Suprapubic skin (tissue), 4 donors: ENCODE measurements around the gene CCDC77. TPM values are rescaled to one million over a fixed set of nuclear protein-coding genes. Genes with fewer than 3 reads are reported as not detected.

Source experiments
- DNase-seq, 2 donors: peaks; one replicate each; pipeline ENCODE4 v3.0.0-alpha.2; 2019; ENCODE audit warnings: low spot score in 2 of 2
- H3K27ac ChIP-seq: fragments of 200-600 bp; sonication (generic); one replicate; pipeline ENCODE4 v1.5.1; 2019
- H3K27me3 ChIP-seq: fragments of 200-600 bp; sonication (generic); one replicate; pipeline ENCODE4 v1.5.1; 2019
- H3K36me3 ChIP-seq: fragments of 200-600 bp; sonication (generic); one replicate; pipeline ENCODE4 v1.5.1; 2019
- H3K4me1 ChIP-seq: fragments of 200-600 bp; sonication (generic); one replicate; pipeline ENCODE4 v1.5.1; 2019
- H3K4me3 ChIP-seq: fragments of 200-600 bp; sonication (generic); one replicate; pipeline ENCODE4 v1.5.1; 2019; ENCODE audit warnings: mild to moderate bottlenecking
- H3K9me3 ChIP-seq: fragments of 200-600 bp; sonication (generic); one replicate; pipeline ENCODE4 v1.5.1; 2019
- CTCF ChIP-seq, 2 donors: fragments of 200-600 bp in 1 of 2; fragments of 450-650 bp in 1 of 2; sonication (generic) in 1 of 2; IDR thresholded peaks; one replicate each; pipeline ENCODE4 v1.5.1; 2016 to 2019; ENCODE audit warnings: antibody characterized with exemption in 2 of 2, mild to moderate bottlenecking in 1 of 2, moderate library complexity in 1 of 2
- EP300 ChIP-seq: sonication (generic); formaldehyde crosslinking; IDR thresholded peaks from one replicate; pipeline ENCODE4 v1.6.1; 2017; ENCODE audit warnings: antibody characterized with exemption
- POLR2A ChIP-seq, 2 donors: fragments of 450-650 bp; IDR thresholded peaks; one replicate each; pipeline ENCODE4 v1.6.1; 2017; ENCODE audit warnings: antibody characterized with exemption in 2 of 2, mild to moderate bottlenecking in 2 of 2, moderate library complexity in 2 of 2
- POLR2AphosphoS5 ChIP-seq, 3 donors: sonication (generic); formaldehyde crosslinking; IDR thresholded peaks; one replicate each; pipeline ENCODE4 v1.6.1; 2017; ENCODE audit warnings: antibody characterized with exemption in 3 of 3
- WGBS: methylation state at CpG from one replicate; pipeline ENCODE4 v1.1.5; 2018; 5-methylcytosine and 5-hydroxymethylcytosine counted together
- total RNA-seq, 4 donors: library from RNA; depleted of rRNA; stranded (reverse); fragments of >200 nt; gene quantifications; one replicate each; pipeline ENCODE4 v1.1.0, GENCODE V29; 2016

CCDC77 gene
- total RNA-seq, 4 donors from 2014 or later: 5.1 to 9.7 (median 6.8) TPM

- no peaks in the 10 kb centered on the region for H3K27me3 ChIP-seq
- no peaks in the 10 kb centered on the region for H3K9me3 ChIP-seq
- 62% methylated on average over 6 of the region's 6 CpGs for WGBS
- no peak for DNase-seq
- no peaks in the 10 kb centered on the region for H3K36me3 ChIP-seq
- H3K4me1 ChIP-seq: peaks cover 7% of the 10 kb centered on the region
- H3K4me3 ChIP-seq: no peak overlapping the region
- H3K27ac ChIP-seq: no peak overlapping the region
- TF ChIP-seq CTCF (IDR thresholded peaks at IDR 0.05): no peak
Observed at GRCh38 chr12:467591-467990, 66.1 kb downstream of the CCDC77 start.

DNA sequence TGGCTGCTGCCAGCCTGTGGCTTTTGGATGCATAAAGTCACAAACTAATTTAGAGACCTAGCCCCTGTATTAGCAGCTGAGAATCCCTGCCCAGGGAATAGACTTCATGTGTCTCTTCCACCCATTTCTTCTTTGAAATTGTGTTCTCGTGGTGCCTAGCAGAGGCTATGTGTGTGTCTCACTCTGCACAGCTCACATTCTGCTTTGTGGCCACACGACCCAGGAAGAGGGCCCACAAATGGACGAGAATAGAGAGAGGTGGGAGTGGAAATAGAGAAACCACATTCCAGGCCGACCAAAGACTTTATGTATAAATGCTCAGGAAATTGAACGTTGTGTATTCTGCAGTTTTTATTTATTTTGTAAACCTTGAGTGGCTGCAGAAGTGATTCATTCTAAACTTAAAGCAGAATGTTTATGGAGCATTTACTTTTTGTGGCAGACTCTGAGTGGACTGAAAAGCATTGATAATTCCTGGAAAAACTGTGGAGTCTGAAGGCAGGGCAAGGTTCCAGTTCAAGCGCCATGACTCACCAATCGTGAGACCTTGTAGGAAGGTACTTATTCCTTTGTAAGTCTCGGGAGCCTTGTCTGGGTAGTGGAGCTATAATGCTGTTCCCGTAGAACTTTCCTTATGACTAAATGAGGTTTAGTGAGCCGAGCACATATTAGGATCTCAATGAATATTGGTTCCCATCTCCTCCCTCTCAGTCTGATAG, 67.4 kb downstream of the CCDC77 start:
- Histone ChIP-seq H3K27ac (no peak overlapping the region), H3K9me3 (no peaks in the 10 kb centered on the region), H3K27me3 (no peaks in the 10 kb centered on the region), H3K36me3 (no peaks in the 10 kb centered on the region), H3K4me3 (no peak overlapping the region), H3K4me1 (peaks cover 7% of the 10 kb centered on the region)
- 79% methylated on average over 10 of the region's 10 CpGs for WGBS
- DNase-seq: no peak
- TF ChIP-seq EP300 (no peak), CTCF (IDR thresholded peaks at IDR 0.05) (no peak)

- no peak for DNase-seq
- no peak overlapping the region for H3K4me3 ChIP-seq
- 72% methylated on average over 11 of the region's 11 CpGs for WGBS
- H3K27ac ChIP-seq: no peak overlapping the region
- H3K36me3 ChIP-seq: no peaks in the 10 kb centered on the region
- no peaks in the 10 kb centered on the region for H3K27me3 ChIP-seq
- H3K9me3 ChIP-seq: no peaks in the 10 kb centered on the region
- no peaks in the 10 kb centered on the region for H3K4me1 ChIP-seq
- TF ChIP-seq EP300 (no peak), POLR2AphosphoS5 (IDR thresholded peaks at IDR 0.05) (no peak), POLR2A (IDR thresholded peaks at IDR 0.05) (no peak), CTCF (IDR thresholded peaks at IDR 0.05) (no peak)
Observed at GRCh38 chr12:470133-470532, 68.7 kb downstream of the CCDC77 start.

DNA sequence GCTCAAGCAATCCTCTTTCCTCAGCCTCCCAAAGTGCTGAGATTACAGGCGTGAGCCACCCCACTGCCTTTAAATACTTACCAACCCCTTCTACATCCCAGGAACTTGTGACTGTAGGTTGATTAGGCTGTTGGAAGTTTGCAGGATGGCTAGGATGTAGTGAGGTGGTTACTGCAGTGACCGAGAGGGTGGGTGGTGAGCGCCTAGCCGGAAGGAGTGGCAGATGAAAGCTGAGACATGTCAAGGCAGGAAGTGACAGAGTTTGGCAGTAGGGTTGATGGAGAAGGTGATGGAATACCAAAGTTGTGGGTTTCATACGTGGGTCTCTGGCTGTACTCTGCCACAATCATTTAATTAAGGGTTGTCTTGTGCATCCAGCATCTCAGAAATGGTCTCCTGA, 71.8 kb downstream of the CCDC77 start:
- Histone ChIP-seq H3K4me3 (no peak overlapping the region), H3K36me3 (no peaks in the 10 kb centered on the region), H3K4me1 (no peaks in the 10 kb centered on the region), H3K27ac (no peak overlapping the region), H3K27me3 (no peaks in the 10 kb centered on the region), H3K9me3 (no peaks in the 10 kb centered on the region)
- 85% methylated on average over 5 of the region's 5 CpGs for WGBS
- DNase-seq: no peak
- TF ChIP-seq EP300 (no peak), POLR2A (IDR thresholded peaks at IDR 0.05) (no peak), POLR2AphosphoS5 (IDR thresholded peaks at IDR 0.05) (no peak), CTCF (IDR thresholded peaks at IDR 0.05) (no peak)

- TF ChIP-seq CTCF (IDR thresholded peaks at IDR 0.05): no peak
- no peak for TF ChIP-seq EP300
- TF ChIP-seq POLR2AphosphoS5 (IDR thresholded peaks at IDR 0.05): no peak
- no peak for TF ChIP-seq POLR2A (IDR thresholded peaks at IDR 0.05)
- 74% methylated on average over 9 of the region's 9 CpGs for WGBS
- no peaks in the 10 kb centered on the region for H3K9me3 ChIP-seq
- H3K4me1 ChIP-seq: no peaks in the 10 kb centered on the region
- DNase-seq: no peak
- no peak overlapping the region for H3K27ac ChIP-seq
- H3K27me3 ChIP-seq: no peaks in the 10 kb centered on the region
- H3K4me3 ChIP-seq: no peak overlapping the region
- no peaks in the 10 kb centered on the region for H3K36me3 ChIP-seq
Observed at GRCh38 chr12:473863-474577, 72.6 kb downstream of the CCDC77 start.
